ENCODE results near the gene E2F2.

Gene E2F2

DNA sequence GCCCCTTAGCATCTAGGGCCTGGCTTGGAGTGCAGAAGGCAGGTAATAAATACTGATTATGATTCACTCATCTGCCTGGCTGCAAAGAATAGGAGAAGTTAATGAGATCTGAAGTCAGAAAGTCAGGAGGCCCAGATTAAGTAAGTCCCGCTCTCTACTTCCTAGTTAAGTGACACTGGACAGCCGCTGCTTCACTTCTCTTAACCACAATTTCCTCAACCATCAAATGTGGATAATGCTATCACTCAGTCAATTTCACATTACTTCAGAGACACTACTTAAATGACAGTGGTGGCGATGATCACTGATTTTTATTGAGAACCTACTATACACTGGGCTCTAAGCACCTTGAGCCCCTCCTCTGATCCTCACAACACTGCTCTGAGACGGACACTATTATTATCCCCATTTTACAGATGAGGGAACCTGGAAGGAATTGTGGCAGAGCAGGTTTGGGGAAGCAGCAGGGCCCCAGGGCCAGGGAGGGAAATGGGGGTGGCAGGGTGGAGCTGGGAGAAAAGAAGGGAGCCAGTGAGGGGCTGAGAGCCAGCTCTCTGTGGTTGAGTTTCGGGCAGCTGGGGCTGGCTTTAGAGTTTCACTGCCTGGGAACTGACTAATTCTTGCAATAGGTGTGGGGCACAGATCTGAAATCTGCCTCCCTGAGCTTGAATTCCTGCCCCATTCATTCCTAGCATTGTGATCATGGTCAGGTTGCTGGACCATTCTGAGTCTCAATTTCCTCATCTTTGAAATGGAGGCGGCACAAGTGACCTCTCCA, 2.4 kb upstream of the E2F2 start:
- DNase-seq (ENCODE audit: low read depth), result no peak
- TF ChIP-seq, protein P1, sequence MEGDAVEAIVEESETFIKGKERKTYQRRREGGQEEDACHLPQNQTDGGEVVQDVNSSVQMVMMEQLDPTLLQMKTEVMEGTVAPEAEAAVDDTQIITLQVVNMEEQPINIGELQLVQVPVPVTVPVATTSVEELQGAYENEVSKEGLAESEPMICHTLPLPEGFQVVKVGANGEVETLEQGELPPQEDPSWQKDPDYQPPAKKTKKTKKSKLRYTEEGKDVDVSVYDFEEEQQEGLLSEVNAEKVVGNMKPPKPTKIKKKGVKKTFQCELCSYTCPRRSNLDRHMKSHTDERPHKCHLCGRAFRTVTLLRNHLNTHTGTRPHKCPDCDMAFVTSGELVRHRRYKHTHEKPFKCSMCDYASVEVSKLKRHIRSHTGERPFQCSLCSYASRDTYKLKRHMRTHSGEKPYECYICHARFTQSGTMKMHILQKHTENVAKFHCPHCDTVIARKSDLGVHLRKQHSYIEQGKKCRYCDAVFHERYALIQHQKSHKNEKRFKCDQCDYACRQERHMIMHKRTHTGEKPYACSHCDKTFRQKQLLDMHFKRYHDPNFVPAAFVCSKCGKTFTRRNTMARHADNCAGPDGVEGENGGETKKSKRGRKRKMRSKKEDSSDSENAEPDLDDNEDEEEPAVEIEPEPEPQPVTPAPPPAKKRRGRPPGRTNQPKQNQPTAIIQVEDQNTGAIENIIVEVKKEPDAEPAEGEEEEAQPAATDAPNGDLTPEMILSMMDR (conservative IDR thresholded peaks at IDR 0.05; ENCODE audit: low read depth, low read length), result no peak
- no peak overlapping the region for H3K4me3 ChIP-seq (ENCODE audit: low read depth, low read length)

DNA sequence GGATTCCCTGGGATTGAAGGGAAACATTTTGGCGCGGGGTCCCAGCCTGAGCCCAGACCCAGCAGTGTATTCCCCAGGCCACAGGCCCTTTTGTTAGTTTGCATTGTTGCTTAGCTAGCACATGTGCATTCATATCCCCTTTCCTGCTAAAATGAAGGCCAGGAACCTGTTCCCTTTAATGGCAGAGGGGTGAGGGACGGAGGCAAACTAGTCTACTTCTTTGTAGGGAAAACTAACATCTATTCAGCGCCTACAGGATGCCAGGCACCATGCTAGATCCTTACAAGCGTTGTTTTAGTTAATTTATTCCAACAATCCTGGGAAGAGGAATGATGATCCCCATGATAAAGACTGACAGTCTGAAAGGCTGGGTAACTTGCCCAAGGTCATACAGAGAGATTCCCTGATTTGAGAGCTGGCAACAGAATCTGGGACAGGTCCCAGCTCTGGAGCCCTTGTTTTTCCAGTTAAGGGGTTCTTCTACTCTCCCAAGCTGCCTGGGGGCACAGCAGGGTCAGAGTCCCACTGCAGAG, 595 bp upstream of the E2F2 start:
- peak overlapping the region; percentile 52 for H3K4me3 ChIP-seq (ENCODE audit: low read depth, low read length)
- no peak for DNase-seq (ENCODE audit: low read depth)
- TF ChIP-seq, protein P1 (conservative IDR thresholded peaks at IDR 0.05; ENCODE audit: low read depth, low read length), result no peak

DNA sequence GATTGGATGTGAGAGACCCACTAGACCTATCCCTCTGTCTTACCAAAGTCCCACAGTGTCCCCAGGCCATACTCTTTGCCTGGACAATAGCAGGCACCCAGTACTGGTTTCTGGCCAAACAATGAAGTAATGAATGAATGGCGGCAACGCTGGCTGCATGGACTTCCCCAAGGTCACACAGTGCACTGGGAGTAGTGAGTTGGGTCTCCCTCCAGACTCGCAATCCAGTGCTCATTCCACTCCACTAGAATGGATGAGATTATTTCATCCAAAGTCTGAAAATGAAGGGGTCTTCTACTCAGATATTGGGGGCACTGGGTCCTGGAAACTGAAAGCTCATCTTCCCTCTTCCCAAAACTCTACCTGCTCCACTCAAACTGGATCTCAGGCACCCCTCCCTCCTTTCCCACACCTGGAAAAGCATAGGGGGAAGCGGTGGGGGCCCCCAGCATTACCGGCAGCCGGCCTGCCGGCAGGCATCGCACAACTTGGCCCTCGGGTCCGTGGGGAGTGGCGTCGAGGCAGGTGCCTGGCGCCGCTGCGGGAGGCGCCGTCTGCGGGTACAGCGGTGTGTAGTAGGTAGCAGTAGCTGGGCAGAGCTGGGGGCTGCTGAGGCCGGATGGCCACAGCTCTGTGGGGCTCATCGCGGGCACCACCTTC, 816 bp downstream of the E2F2 start:
- H3K4me3 ChIP-seq (ENCODE audit: low read depth, low read length), result peak overlapping the region; percentile 54
- DNase-seq (ENCODE audit: low read depth), result no peak
- TF ChIP-seq, protein P1 (conservative IDR thresholded peaks at IDR 0.05; ENCODE audit: low read depth, low read length), result no peak

DNA sequence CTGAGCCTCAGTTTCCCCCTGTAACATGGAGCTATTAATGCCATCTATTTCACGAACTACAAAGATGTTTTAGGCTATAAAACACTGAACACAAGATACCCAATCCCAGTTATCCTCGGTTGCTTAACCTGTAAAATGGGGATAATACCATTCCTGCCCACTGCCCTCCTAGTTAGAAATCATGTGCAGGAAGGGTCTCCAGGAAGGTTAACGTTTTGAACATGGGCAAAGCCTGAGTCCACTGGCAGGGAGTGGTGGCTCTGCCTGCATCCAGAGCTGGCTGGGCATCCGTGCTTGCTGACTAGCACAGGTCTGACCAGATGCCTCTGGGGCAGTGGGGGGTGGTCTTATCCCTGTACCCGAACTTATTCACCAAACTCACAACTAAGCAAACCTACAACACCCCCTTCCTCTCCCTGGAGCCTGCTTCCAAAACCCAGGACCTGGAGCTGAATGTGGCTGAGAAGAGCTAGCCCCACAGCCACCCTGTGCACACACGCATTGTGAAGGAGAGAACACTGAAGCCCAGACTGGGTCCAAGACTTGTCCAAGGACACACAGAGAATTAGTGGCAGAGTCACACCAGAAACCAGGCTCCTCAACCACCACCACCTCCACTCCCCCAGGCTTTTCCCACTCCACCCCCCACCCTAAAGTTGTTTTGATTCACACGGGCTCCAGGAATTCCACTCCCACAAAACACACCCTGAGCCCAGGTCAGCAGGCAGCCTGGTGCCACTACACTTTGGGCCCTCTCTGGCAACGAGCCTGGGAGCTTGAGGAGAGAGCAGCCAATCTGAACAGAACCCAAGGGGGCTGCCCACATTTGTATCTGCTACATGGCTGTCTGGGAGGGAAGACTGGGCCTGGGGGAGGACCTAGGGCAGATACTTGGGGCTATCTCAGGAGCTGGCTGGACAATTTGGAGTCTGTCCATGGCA, 1.6 kb downstream of the E2F2 start:
- no peak overlapping the region for H3K4me3 ChIP-seq (ENCODE audit: low read depth, low read length)
- TF ChIP-seq, protein P1 (conservative IDR thresholded peaks at IDR 0.05; ENCODE audit: low read depth, low read length), result no peak
- DNase-seq (ENCODE audit: low read depth), result no peak

DNA sequence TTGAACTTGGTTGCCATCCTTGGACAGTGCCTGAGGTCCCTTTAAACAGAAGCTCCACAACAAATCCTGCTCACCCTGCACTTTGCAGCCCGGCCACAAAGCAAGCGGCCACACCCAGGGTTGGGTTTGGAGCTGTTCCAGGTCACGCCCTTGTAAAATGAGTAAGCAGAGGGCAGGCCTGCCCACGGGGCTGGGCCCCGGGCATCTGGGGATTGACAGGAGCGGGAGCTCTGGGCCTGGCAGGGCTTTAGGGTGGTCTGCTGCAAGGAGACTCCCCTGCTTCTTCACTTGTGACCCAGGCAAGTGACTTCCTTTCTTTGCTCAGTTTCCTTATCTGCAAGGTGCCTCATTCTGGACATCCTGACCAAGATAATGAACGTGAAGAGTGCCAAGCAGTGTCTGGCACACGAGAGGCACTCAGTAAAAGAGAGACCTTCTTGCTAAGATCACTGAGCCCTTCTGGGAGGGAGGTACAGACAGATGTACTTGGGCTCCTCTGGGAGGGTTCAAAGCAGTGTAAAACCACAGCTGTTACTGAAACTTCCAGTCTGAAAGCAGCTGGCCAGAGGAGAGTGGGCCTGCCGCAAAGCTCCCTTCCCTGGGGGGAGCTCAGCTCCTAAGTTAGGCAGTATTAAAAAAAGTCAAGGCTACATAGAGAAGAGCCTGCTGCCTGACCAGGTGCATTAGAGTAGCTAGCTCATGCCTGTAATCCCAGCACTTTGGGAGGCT, 2.6 kb downstream of the E2F2 start:
- no peak overlapping the region for H3K4me3 ChIP-seq (ENCODE audit: low read depth, low read length)
- DNase-seq (ENCODE audit: low read depth), result peak; percentile 61

DNA sequence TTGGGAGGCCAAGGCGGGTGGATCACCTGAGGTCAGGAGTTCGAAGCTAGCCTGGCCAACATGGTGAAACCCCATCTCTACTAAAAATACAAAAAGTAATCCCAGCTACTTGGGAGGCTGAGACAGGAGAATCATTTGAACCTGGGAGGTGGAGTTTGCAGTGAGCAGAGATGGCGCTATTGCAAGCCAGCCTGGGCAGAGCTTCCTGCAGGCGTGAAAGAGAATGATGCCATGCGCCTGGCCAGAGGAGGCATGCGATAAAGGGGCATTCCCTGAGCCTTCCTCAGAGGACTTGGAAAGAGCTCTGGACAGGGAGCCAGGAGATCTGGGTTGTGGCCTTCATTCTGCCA, 3.2 kb downstream of the E2F2 start:
- TF ChIP-seq, protein P1 (conservative IDR thresholded peaks at IDR 0.05; ENCODE audit: low read depth, low read length), result no peak
- no peak for DNase-seq (ENCODE audit: low read depth)
- no peak overlapping the region for H3K4me3 ChIP-seq (ENCODE audit: low read depth, low read length)

More for the DNA sequence above, 2.6 kb downstream of the E2F2 start:
- TF ChIP-seq, protein P1 (conservative IDR thresholded peaks at IDR 0.05; ENCODE audit: low read depth, low read length), result no peak

All from choroid plexus epithelial cell (primary cell).